ENCODE measurements around the gene DCXR.

DNA sequence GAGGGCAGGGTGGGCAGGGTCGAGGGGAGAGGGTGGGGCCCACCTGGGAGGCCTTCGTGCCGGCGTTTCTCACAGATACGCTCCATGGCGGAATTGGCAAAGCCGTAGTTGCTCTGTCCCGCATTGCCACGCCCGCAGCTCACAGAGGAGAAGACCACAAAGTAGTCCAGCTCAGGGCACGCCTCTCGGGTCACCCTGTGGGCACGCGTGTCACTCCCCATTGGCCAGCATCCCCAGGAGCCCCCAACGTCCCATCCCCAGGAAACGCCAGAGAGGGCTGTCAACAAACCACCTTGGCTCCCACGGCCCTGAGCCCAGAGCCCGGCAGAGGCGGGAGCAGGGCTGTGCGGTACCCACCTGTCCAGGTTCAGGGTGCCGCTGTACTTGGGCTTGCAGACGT is 44.5 kb upstream of the DCXR start:
- TF ChIP-seq GATA2 (IDR thresholded peaks at IDR 0.05; ENCODE audit: low read depth, low read length) (no peak), GATA3 (IDR thresholded peaks at IDR 0.05; ENCODE audit: low read depth, low read length) (no peak)
